ENCODE results near the gene DTNB.

Gene DTNB

GRCh38 chr2:25590921-25591505 lies 82.4 kb downstream of the DTNB start:
- no peaks in the 10 kb centered on the region for H3K27me3 ChIP-seq (ENCODE audit: insufficient read depth, low read depth, severe bottlenecking)
- DNase-seq: no peak
- H3K9me3 ChIP-seq (ENCODE audit: severe bottlenecking): no peaks in the 10 kb centered on the region
- no peak for TF ChIP-seq CTCF (IDR thresholded peaks at IDR 0.05; ENCODE audit: low read depth, low read length)
- no peaks in the 10 kb centered on the region for H3K36me3 ChIP-seq
- H3K4me3 ChIP-seq (ENCODE audit: low read depth, low read length): no peak overlapping the region
- H3K27ac ChIP-seq: no peak overlapping the region

GRCh38 chr2:25589676-25590205 lies 83.6 kb downstream of the DTNB start:
- DNase-seq: no peak
- TF ChIP-seq CTCF (IDR thresholded peaks at IDR 0.05; ENCODE audit: low read depth, low read length): no peak
- Histone ChIP-seq H3K27ac (no peak overlapping the region), H3K27me3 (ENCODE audit: insufficient read depth, low read depth, severe bottlenecking) (no peaks in the 10 kb centered on the region), H3K4me3 (ENCODE audit: low read depth, low read length) (no peak overlapping the region), H3K36me3 (no peaks in the 10 kb centered on the region), H3K9me3 (ENCODE audit: severe bottlenecking) (no peaks in the 10 kb centered on the region)

GRCh38 chr2:25588576-25588975 lies 84.8 kb downstream of the DTNB start:
- Histone ChIP-seq H3K27ac (no peak overlapping the region), H3K27me3 (ENCODE audit: insufficient read depth, low read depth, severe bottlenecking) (no peaks in the 10 kb centered on the region), H3K4me3 (ENCODE audit: low read depth, low read length) (no peak overlapping the region), H3K9me3 (ENCODE audit: severe bottlenecking) (no peaks in the 10 kb centered on the region), H3K36me3 (no peaks in the 10 kb centered on the region)
- no peak for DNase-seq
- no peak for TF ChIP-seq CTCF (IDR thresholded peaks at IDR 0.05; ENCODE audit: low read depth, low read length)

GRCh38 chr2:25587361-25587760 lies 86.0 kb downstream of the DTNB start:
- Histone ChIP-seq H3K36me3 (no peaks in the 10 kb centered on the region), H3K4me3 (ENCODE audit: low read depth, low read length) (no peak overlapping the region), H3K9me3 (ENCODE audit: severe bottlenecking) (no peaks in the 10 kb centered on the region), H3K27me3 (ENCODE audit: insufficient read depth, low read depth, severe bottlenecking) (no peaks in the 10 kb centered on the region), H3K27ac (no peak overlapping the region)
- TF ChIP-seq CTCF (IDR thresholded peaks at IDR 0.05; ENCODE audit: low read depth, low read length): no peak
- DNase-seq: no peak

GRCh38 chr2:25586726-25587144 lies 86.6 kb downstream of the DTNB start:
- H3K36me3 ChIP-seq: no peaks in the 10 kb centered on the region
- no peaks in the 10 kb centered on the region for H3K27me3 ChIP-seq (ENCODE audit: insufficient read depth, low read depth, severe bottlenecking)
- no peak for DNase-seq
- no peak overlapping the region for H3K4me3 ChIP-seq (ENCODE audit: low read depth, low read length)
- H3K27ac ChIP-seq: no peak overlapping the region
- TF ChIP-seq CTCF (IDR thresholded peaks at IDR 0.05; ENCODE audit: low read depth, low read length): no peak
- H3K9me3 ChIP-seq (ENCODE audit: severe bottlenecking): no peaks in the 10 kb centered on the region

GRCh38 chr2:25585189-25585588 lies 88.2 kb downstream of the DTNB start:
- H3K36me3 ChIP-seq: no peaks in the 10 kb centered on the region
- TF ChIP-seq CTCF (IDR thresholded peaks at IDR 0.05; ENCODE audit: low read depth, low read length): no peak
- no peak overlapping the region for H3K4me3 ChIP-seq (ENCODE audit: low read depth, low read length)
- H3K27ac ChIP-seq: no peak overlapping the region
- no peak for DNase-seq
- H3K27me3 ChIP-seq (ENCODE audit: insufficient read depth, low read depth, severe bottlenecking): no peaks in the 10 kb centered on the region
- no peaks in the 10 kb centered on the region for H3K9me3 ChIP-seq (ENCODE audit: severe bottlenecking)
